GM10248 (cell line): ENCODE results near the gene S100A1.

Experiments used
- CTCF ChIA-PET: fragments of 300-600 bp; sonication (Branson Sonifier 250); formaldehyde crosslinking; extraction: SDS; loops from one replicate; lab custom pipeline; 2021; ENCODE audit warnings: antibody characterized with exemption; lab: Yijun Ruan, JAX
- POLR2A ChIA-PET: fragments of 350-650 bp; sonication (Branson Sonifier 250); formaldehyde crosslinking; extraction: SDS; loops from one replicate; lab custom pipeline; 2020; ENCODE audit warnings: antibody characterized with exemption; lab: Yijun Ruan, JAX
- DNase-seq: peaks from one replicate; pipeline ENCODE4 v3.0.0; 2012; ENCODE audit errors: extremely low spot score
- TF ChIP-seq, protein P1 (sequence below): IDR thresholded peaks from 2 replicates; pipeline ENCODE4 v1.5.1; 2012; ENCODE audit warnings: mild to moderate bottlenecking, low read depth; ENCODE audit errors: extremely low read depth, missing control alignments, control extremely low read depth

S100A1 gene

DNA sequence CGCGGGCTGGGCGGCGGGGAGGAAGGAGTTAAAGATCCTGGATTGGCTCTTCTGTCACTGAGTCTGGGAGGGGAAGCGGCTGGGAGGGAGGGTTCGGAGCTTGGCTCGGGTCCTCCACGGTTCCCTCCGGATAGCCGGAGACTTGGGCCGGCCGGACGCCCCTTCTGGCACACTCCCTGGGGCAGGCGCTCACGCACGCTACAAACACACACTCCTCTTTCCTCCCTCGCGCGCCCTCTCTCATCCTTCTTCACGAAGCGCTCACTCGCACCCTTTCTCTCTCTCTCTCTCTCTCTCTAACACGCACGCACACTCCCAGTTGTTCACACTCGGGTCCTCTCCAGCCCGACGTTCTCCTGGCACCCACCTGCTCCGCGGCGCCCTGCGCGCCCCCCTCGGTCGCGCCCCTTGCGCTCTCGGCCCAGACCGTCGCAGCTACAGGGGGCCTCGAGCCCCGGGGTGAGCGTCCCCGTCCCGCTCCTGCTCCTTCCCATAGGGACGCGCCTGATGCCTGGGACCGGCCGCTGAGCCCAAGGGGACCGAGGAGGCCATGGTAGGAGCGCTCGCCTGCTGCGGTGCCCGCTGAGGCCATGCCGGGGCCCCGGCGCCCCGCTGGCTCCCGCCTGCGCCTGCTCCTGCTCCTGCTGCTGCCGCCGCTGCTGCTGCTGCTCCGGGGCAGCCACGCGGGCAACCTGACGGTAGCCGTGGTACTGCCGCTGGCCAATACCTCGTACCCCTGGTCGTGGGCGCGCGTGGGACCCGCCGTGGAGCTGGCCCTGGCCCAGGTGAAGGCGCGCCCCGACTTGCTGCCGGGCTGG is 50.5 kb downstream of the S100A1 start, which contains the start of gene NPR1:
TSS of gene NPR1 (plus strand) at position 170 of the 818 bp plus-strand sequence. CDS start at position 591, 421 bp downstream.
- ChIA-PET POLR2A (no interaction called here), CTCF (interaction anchor here (1.0 to 2.9 kb wide), 17 partner anchors 8 to 316 kb away, joined by 3 to 18 read pairs (median 4); partner anchors contain the start of genes CREB3L4, ILF2 and RAB13)
- DNase-seq, result no peak
- TF ChIP-seq, protein P1, sequence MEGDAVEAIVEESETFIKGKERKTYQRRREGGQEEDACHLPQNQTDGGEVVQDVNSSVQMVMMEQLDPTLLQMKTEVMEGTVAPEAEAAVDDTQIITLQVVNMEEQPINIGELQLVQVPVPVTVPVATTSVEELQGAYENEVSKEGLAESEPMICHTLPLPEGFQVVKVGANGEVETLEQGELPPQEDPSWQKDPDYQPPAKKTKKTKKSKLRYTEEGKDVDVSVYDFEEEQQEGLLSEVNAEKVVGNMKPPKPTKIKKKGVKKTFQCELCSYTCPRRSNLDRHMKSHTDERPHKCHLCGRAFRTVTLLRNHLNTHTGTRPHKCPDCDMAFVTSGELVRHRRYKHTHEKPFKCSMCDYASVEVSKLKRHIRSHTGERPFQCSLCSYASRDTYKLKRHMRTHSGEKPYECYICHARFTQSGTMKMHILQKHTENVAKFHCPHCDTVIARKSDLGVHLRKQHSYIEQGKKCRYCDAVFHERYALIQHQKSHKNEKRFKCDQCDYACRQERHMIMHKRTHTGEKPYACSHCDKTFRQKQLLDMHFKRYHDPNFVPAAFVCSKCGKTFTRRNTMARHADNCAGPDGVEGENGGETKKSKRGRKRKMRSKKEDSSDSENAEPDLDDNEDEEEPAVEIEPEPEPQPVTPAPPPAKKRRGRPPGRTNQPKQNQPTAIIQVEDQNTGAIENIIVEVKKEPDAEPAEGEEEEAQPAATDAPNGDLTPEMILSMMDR, result no peak

DNA sequence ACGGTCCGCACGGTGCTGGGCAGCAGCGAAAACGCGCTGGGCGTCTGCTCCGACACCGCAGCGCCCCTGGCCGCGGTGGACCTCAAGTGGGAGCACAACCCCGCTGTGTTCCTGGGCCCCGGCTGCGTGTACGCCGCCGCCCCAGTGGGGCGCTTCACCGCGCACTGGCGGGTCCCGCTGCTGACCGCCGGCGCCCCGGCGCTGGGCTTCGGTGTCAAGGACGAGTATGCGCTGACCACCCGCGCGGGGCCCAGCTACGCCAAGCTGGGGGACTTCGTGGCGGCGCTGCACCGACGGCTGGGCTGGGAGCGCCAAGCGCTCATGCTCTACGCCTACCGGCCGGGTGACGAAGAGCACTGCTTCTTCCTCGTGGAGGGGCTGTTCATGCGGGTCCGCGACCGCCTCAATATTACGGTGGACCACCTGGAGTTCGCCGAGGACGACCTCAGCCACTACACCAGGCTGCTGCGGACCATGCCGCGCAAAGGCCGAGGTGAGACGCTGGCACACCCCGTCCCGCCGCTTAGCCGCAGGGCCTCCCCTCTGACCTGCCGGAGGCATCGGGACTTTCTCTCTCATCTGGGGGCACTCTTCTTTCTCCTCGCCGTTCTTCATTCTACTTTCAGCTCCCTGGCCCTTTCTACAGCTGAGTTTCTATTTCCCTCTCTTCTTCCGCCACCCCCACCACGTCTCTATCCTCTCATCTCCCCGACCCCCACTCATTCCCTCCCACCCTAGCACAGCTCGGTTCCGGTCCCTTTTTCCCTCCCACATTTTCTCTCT is 51.3 kb downstream of the S100A1 start:
- ChIA-PET CTCF (interaction anchor here (0.6 to 2.5 kb wide), 9 partner anchors 8 to 316 kb away, joined by 3 to 18 read pairs (median 3); partner anchors contain the start of genes ILF2 and RAB13), POLR2A (no interaction called here)
- TF ChIP-seq, protein P1, result no peak
- DNase-seq, result no peak

DNA sequence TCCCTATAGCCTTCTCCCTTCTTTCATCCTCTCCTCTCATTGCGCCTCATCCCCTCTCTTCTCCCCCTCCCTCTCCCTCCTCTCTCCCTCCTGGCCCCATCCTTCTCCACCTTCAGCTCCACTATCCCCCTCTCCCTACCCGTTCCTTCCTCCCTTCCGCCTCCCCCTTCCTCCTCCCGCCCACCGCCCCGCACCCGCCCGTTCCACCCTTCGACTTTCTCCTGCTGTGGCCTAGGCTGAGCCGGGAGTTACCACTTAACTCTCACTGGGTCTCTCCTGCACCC is 51.8 kb downstream of the S100A1 start:
- DNase-seq, result no peak
- POLR2A ChIA-PET, result no interaction called here
- CTCF ChIA-PET, result interaction anchor here (0.6 to 2.5 kb wide), 6 partner anchors 9 to 306 kb away, joined by 3 to 8 read pairs (median 3); partner anchors contain the start of genes ILF2 and RAB13
- TF ChIP-seq, protein P1, result no peak
